ENCODE data around the gene HIVEP3. TPM values are rescaled to one million over a fixed set of nuclear protein-coding genes. Genes with fewer than 3 reads are reported as not detected.

The HIVEP3 gene
- polyA plus RNA-seq, 1 donor (not counting 4 experiments of a cell fraction or from before 2014, with no cell fraction given) = 1.1 TPM

- Histone ChIP-seq H3K36me3 (ENCODE audit: control insufficient read depth in 2 of 2, extremely low read depth in 1 of 2, insufficient read depth in 2 of 2, low read length in 2 of 2) (no peaks in the 10 kb centered on the region), H3K27ac (ENCODE audit: control insufficient read depth, insufficient read depth, low read length) (no peak overlapping the region), H4K20me1 (ENCODE audit: control insufficient read depth, extremely low read depth, insufficient read depth, low read length) (no peaks in the 10 kb centered on the region), H3K9me3 (ENCODE audit: control insufficient read depth, low read depth, low read length) (no peaks in the 10 kb centered on the region), H3K4me2 (ENCODE audit: control insufficient read depth, extremely low read depth, insufficient read depth, low read depth, low read length) (no peak overlapping the region), H3K9ac (ENCODE audit: control insufficient read depth, extremely low read depth, insufficient read depth, low read length) (no peak overlapping the region), H3K27me3 (ENCODE audit: control insufficient read depth, extremely low read depth, insufficient read depth, low read length) (no peaks in the 10 kb centered on the region), H3K9me1 (ENCODE audit: control insufficient read depth, extremely low read depth, insufficient read depth, low read length) (no peaks in the 10 kb centered on the region), H3K4me3 (ENCODE audit: control insufficient read depth in 2 of 3, extremely low read depth in 1 of 3, insufficient read depth in 2 of 3, low read depth in 1 of 3, low read length in 3 of 3) (no peak overlapping the region), H3K4me1 (ENCODE audit: control insufficient read depth, extremely low read depth, insufficient read depth, low read length) (no peaks in the 10 kb centered on the region), H3K79me2 (ENCODE audit: control insufficient read depth, insufficient read depth, low read length) (no peaks in the 10 kb centered on the region), H2AFZ (ENCODE audit: control insufficient read depth, low read length) (no peak overlapping the region)
- DNase-seq (ENCODE audit: low read depth, low spot score) = no peak
- dilution Hi-C loops (cut with MboI; ENCODE audit: extremely low pct_ligation_motif_present, low sequenced_read_pairs) = no loop called here
- no peak for FAIRE-seq
- TF ChIP-seq EZH2 (IDR thresholded peaks at IDR 0.05; ENCODE audit: low read length) = no peak
- TF ChIP-seq, protein P1, sequence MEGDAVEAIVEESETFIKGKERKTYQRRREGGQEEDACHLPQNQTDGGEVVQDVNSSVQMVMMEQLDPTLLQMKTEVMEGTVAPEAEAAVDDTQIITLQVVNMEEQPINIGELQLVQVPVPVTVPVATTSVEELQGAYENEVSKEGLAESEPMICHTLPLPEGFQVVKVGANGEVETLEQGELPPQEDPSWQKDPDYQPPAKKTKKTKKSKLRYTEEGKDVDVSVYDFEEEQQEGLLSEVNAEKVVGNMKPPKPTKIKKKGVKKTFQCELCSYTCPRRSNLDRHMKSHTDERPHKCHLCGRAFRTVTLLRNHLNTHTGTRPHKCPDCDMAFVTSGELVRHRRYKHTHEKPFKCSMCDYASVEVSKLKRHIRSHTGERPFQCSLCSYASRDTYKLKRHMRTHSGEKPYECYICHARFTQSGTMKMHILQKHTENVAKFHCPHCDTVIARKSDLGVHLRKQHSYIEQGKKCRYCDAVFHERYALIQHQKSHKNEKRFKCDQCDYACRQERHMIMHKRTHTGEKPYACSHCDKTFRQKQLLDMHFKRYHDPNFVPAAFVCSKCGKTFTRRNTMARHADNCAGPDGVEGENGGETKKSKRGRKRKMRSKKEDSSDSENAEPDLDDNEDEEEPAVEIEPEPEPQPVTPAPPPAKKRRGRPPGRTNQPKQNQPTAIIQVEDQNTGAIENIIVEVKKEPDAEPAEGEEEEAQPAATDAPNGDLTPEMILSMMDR (optimal IDR thresholded peaks at IDR 0.05 in 1 of 3, IDR thresholded peaks at IDR 0.05 in 1 of 3, conservative IDR thresholded peaks at IDR 0.05 in 1 of 3; ENCODE audit: extremely low read depth in 1 of 3, insufficient read depth in 2 of 3, low read length in 3 of 3) = no peak
These were observed 270.5 kb downstream of the HIVEP3 start for GRCh38 chr1:41648230-41648629.

GRCh38 chr1:41647221-41648135 is 271.2 kb downstream of the HIVEP3 start:
- H3K4me1 ChIP-seq (ENCODE audit: control insufficient read depth, extremely low read depth, insufficient read depth, low read length) = no peaks in the 10 kb centered on the region
- no peaks in the 10 kb centered on the region for H3K79me2 ChIP-seq (ENCODE audit: control insufficient read depth, insufficient read depth, low read length)
- FAIRE-seq (no peak), DNase-seq (ENCODE audit: low read depth, low spot score) (no peak)
- no peaks in the 10 kb centered on the region for H3K27me3 ChIP-seq (ENCODE audit: control insufficient read depth, extremely low read depth, insufficient read depth, low read length)
- no peak overlapping the region for H3K9ac ChIP-seq (ENCODE audit: control insufficient read depth, extremely low read depth, insufficient read depth, low read length)
- H3K27ac ChIP-seq (ENCODE audit: control insufficient read depth, insufficient read depth, low read length) = no peak overlapping the region
- H3K9me1 ChIP-seq (ENCODE audit: control insufficient read depth, extremely low read depth, insufficient read depth, low read length) = no peaks in the 10 kb centered on the region
- dilution Hi-C loops (cut with MboI; ENCODE audit: extremely low pct_ligation_motif_present, low sequenced_read_pairs) = no loop called here
- no peaks in the 10 kb centered on the region for H3K9me3 ChIP-seq (ENCODE audit: control insufficient read depth, low read depth, low read length)
- no peak overlapping the region for H3K4me3 ChIP-seq (ENCODE audit: control insufficient read depth in 2 of 3, extremely low read depth in 1 of 3, insufficient read depth in 2 of 3, low read depth in 1 of 3, low read length in 3 of 3)
- no peak overlapping the region for H3K4me2 ChIP-seq (ENCODE audit: control insufficient read depth, extremely low read depth, insufficient read depth, low read depth, low read length)
- no peak for TF ChIP-seq EZH2 (IDR thresholded peaks at IDR 0.05; ENCODE audit: low read length)
- TF ChIP-seq, protein P1 (optimal IDR thresholded peaks at IDR 0.05 in 1 of 3, IDR thresholded peaks at IDR 0.05 in 1 of 3, conservative IDR thresholded peaks at IDR 0.05 in 1 of 3; ENCODE audit: extremely low read depth in 1 of 3, insufficient read depth in 2 of 3, low read length in 3 of 3) = no peak
- no peaks in the 10 kb centered on the region for H3K36me3 ChIP-seq (ENCODE audit: control insufficient read depth in 2 of 2, extremely low read depth in 1 of 2, insufficient read depth in 2 of 2, low read length in 2 of 2)
- no peaks in the 10 kb centered on the region for H4K20me1 ChIP-seq (ENCODE audit: control insufficient read depth, extremely low read depth, insufficient read depth, low read length)
- no peak overlapping the region for H2AFZ ChIP-seq (ENCODE audit: control insufficient read depth, low read length)

Measured in keratinocyte (primary cell).